ENCODE measurements around the gene CENPT. TPM values are rescaled to one million over a fixed set of nuclear protein-coding genes. Genes with fewer than 3 reads are reported as not detected.
"Not testable (repeated sequence)": the region's sequence is repeated elsewhere in the genome, so short reads cannot be mapped to it uniquely, and the experiment has no call there.

CENPT gene
- total and polyA plus RNA-seq, 2 of the 13 experiments (the other 11 are each of a cell fraction or from before 2014, with no cell fraction given): 40.9 to 43.3 TPM

- BruUV-seq (replicated peaks): no TSS peak
- WGBS (ENCODE audit: low lambda C conversion rate): 67% methylated on average over 2 of the region's 2 CpGs
- CTCF ChIA-PET (ENCODE audit: low intra/inter-chr PET ratio, low total read pairs): no interaction called here
Observed at GRCh38 chr16:67837811-67838210, 9.7 kb downstream of the CENPT start.

GRCh38 chr16:67837190-67837589 lies 10.3 kb downstream of the CENPT start:
- in situ Hi-C loops (cut with HindIII; ENCODE audit: extremely low pct_ligation_motif_present, low pct_unique_long_range_greater_than_20kb); H3K9me3 ChIP-seq (ENCODE audit: low read length); intact Hi-C loops (cut with micrococcal nuclease; ENCODE audit: unreplicated experiment); H4K20me1 ChIP-seq (ENCODE audit: insufficient read depth, low read length); H3K4me3 ChIP-seq (replicated peaks in 1 of 3; ENCODE audit: insufficient read depth in 1 of 3, low read depth in 2 of 3, low read length in 3 of 3); ATAC-seq; BruUV-seq (replicated peaks); CTCF ChIA-PET (ENCODE audit: low intra/inter-chr PET ratio, low total read pairs); H3K36me3 ChIP-seq (replicated peaks in 1 of 2; ENCODE audit: control insufficient read depth in 1 of 2, insufficient read depth in 2 of 2, low read length in 2 of 2); H3K27me3 ChIP-seq (ENCODE audit: control insufficient read depth in 1 of 2, insufficient read depth in 2 of 2, low read length in 2 of 2); H3K27ac ChIP-seq (ENCODE audit: extremely low read length, insufficient read depth, low read length); H2AFZ ChIP-seq (ENCODE audit: low read length); H3K9ac ChIP-seq (ENCODE audit: insufficient read depth, low read depth, low read length); FAIRE-seq; TF ChIP-seq NR2F6 (CRISPR knock-in tag; IDR thresholded peaks at IDR 0.05); CREB1 (CRISPR knock-in tag; IDR thresholded peaks at IDR 0.05); LCORL (IDR thresholded peaks at IDR 0.05): not testable (repeated sequence)
- Histone ChIP-seq H3K4me2 (ENCODE audit: low read depth, low read length) (peak overlapping the region; percentile 13; the same call in 1 of the 2 replicates), H3K4me1 (ENCODE audit: insufficient read depth, low read length) (peaks cover 41% of the 10 kb centered on the region), H3K79me2 (ENCODE audit: insufficient read depth, low read length) (peaks cover 14% of the 10 kb centered on the region)
- WGBS (ENCODE audit: low lambda C conversion rate): 11% methylated on average over 10 of the region's 10 CpGs
- POLR2A ChIA-PET: interaction anchor here (1.0 kb wide), 2 partner anchors 9 to 99 kb away, joined by 3 read pairs; partner anchors contain the start of genes NUTF2 and PSMB10
- DNase-seq (ENCODE audit: low spot score): peak; percentile 58
- TF ChIP-seq NR2F6 (IDR thresholded peaks at IDR 0.05) (peak; percentile 9; the same call in 1 of the 2 replicates), HOXA3 (CRISPR knock-in tag; IDR thresholded peaks at IDR 0.05) (0 out of 2 replicates have a peak, but pooled peaks have one; percentile 29), MIXL1 (CRISPR knock-in tag; IDR thresholded peaks at IDR 0.05) (0 out of 2 replicates have a peak, but pooled peaks have one; percentile 23), SALL1 (CRISPR knock-in tag; IDR thresholded peaks at IDR 0.05) (peak; percentile 68), TBX3 (IDR thresholded peaks at IDR 0.05; ENCODE audit: borderline replicate concordance) (peak; percentile 57; the same call in 1 of the 2 replicates), ZNF572 (CRISPR knock-in tag; IDR thresholded peaks at IDR 0.05) (0 out of 2 replicates have a peak, but pooled peaks have one; percentile 19), TFDP1 (CRISPR knock-in tag; IDR thresholded peaks at IDR 0.05; ENCODE audit: borderline replicate concordance) (0 out of 2 replicates have a peak, but pooled peaks have one; percentile 7), SAP130 (CRISPR knock-in tag; IDR thresholded peaks at IDR 0.05; ENCODE audit: low read depth) (0 out of 2 replicates have a peak, but pooled peaks have one; percentile 14), CREB1 (IDR thresholded peaks at IDR 0.05) (0 out of 2 replicates have a peak, but pooled peaks have one; percentile 12), RARA (CRISPR knock-in tag; IDR thresholded peaks at IDR 0.05) (peak; percentile 17; the same call in 1 of the 2 replicates), PITX1 (CRISPR knock-in tag; IDR thresholded peaks at IDR 0.05) (peak; percentile 67), NCOA2 (CRISPR knock-in tag; IDR thresholded peaks at IDR 0.05) (peak; percentile 11; the same call in 1 of the 2 replicates), ZMYM2 (CRISPR knock-in tag; IDR thresholded peaks at IDR 0.05) (peak; percentile 88), RCOR2 (CRISPR knock-in tag; IDR thresholded peaks at IDR 0.05) (peak; percentile 33; the same call in 1 of the 2 replicates), FOSL1 (CRISPR knock-in tag; IDR thresholded peaks at IDR 0.05; ENCODE audit: borderline replicate concordance) (0 out of 2 replicates have a peak, but pooled peaks have one; percentile 23), LCORL (CRISPR knock-in tag; IDR thresholded peaks at IDR 0.05) (peak; percentile 42; the same call in 1 of the 2 replicates), ZMYM3 (CRISPR knock-in tag; IDR thresholded peaks at IDR 0.05) (peak; percentile 88)

More at GRCh38 chr16:67837811-67838210, 9.7 kb downstream of the CENPT start:
- peaks cover 10% of the 10 kb centered on the region for H3K79me2 ChIP-seq (ENCODE audit: insufficient read depth, low read length)
- H3K4me2 ChIP-seq (ENCODE audit: low read depth, low read length): peak overlapping the region; percentile 13; the same call in 1 of the 2 replicates
- H2AFZ ChIP-seq (ENCODE audit: low read length): no peak overlapping the region
- intact Hi-C loops (cut with micrococcal nuclease; ENCODE audit: unreplicated experiment): no loop called here
- H3K27me3 ChIP-seq (ENCODE audit: control insufficient read depth in 1 of 2, insufficient read depth in 2 of 2, low read length in 2 of 2): no peaks in the 10 kb centered on the region; a peak in 1 of 5 replicates
- POLR2A ChIA-PET: no interaction called here
- no peak for DNase-seq (ENCODE audit: low spot score)
- TF ChIP-seq PHF8 (CRISPR knock-in tag; IDR thresholded peaks at IDR 0.05) (no peak), ZNF317 (CRISPR knock-in tag; IDR thresholded peaks at IDR 0.05) (no peak), RFX5 (IDR thresholded peaks at IDR 0.05; ENCODE audit: low read depth, low read length) (no peak), MTA1 (CRISPR knock-in tag; IDR thresholded peaks at IDR 0.05; ENCODE audit: borderline replicate concordance) (no peak), SYNCRIP (IDR thresholded peaks at IDR 0.05; ENCODE audit: insufficient read depth, low read depth, low read length) (no peak)
- H3K36me3 ChIP-seq (replicated peaks in 1 of 2; ENCODE audit: control insufficient read depth in 1 of 2, insufficient read depth in 2 of 2, low read length in 2 of 2): no peaks in the 10 kb centered on the region
- H3K9ac ChIP-seq (ENCODE audit: insufficient read depth, low read depth, low read length): no peak overlapping the region
- in situ Hi-C loops (cut with HindIII; ENCODE audit: extremely low pct_ligation_motif_present, low pct_unique_long_range_greater_than_20kb): no loop called here
- FAIRE-seq: no peak
- H3K4me3 ChIP-seq (replicated peaks in 1 of 3; ENCODE audit: insufficient read depth in 1 of 3, low read depth in 2 of 3, low read length in 3 of 3): no peak overlapping the region
- H4K20me1 ChIP-seq (ENCODE audit: insufficient read depth, low read length): no peaks in the 10 kb centered on the region
- no peak overlapping the region for H3K27ac ChIP-seq (ENCODE audit: extremely low read length, insufficient read depth, low read length)
- peaks cover 34% of the 10 kb centered on the region for H3K4me1 ChIP-seq (ENCODE audit: insufficient read depth, low read length)
- no peaks in the 10 kb centered on the region for H3K9me3 ChIP-seq (ENCODE audit: low read length)
- ATAC-seq: no peak
